Measurements from ENCODE around the gene PPARD.

DNA sequence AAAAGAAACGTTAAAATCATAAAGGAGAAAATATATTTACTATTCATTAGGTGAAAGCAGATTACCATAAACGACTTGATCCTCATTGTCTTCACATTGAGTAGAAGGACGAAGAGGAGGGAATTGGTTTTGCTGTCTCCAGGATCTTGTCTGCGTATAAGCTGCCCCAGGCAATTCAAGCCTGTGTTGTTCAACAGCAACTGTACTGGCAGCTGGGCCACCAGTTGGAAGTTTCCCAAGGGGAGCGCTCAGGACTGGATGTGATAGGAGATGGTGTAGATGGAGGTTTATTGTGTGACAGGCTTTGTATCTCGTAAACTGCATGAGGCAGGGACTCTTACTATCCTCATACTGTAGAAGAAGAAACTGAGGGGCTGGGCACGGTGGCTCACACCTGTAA lies 105.8 kb downstream of the PPARD start:
- TF ChIP-seq, protein P1, sequence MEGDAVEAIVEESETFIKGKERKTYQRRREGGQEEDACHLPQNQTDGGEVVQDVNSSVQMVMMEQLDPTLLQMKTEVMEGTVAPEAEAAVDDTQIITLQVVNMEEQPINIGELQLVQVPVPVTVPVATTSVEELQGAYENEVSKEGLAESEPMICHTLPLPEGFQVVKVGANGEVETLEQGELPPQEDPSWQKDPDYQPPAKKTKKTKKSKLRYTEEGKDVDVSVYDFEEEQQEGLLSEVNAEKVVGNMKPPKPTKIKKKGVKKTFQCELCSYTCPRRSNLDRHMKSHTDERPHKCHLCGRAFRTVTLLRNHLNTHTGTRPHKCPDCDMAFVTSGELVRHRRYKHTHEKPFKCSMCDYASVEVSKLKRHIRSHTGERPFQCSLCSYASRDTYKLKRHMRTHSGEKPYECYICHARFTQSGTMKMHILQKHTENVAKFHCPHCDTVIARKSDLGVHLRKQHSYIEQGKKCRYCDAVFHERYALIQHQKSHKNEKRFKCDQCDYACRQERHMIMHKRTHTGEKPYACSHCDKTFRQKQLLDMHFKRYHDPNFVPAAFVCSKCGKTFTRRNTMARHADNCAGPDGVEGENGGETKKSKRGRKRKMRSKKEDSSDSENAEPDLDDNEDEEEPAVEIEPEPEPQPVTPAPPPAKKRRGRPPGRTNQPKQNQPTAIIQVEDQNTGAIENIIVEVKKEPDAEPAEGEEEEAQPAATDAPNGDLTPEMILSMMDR (IDR thresholded peaks at IDR 0.05), result no peak
- no peak for TF ChIP-seq POLR2A (IDR thresholded peaks at IDR 0.05)
